Thoracic aorta (tissue), 2 donors: ENCODE measurements around the gene ZNF280A. TPM values are rescaled to one million over a fixed set of nuclear protein-coding genes. Genes with fewer than 3 reads are reported as not detected.

ENCODE experiments used
- ATAC-seq: fragments of 150-250 bp; one replicate; pipeline ENCODE4 v1.8.0; 2017; ENCODE audit warnings: low read depth; ENCODE audit not compliant: insufficient number of reproducible peaks, low FRiP score
- DNase-seq: peaks from one replicate; pipeline ENCODE4 v3.0.0-alpha.2; 2020; ENCODE audit warnings: low spot score
- H3K27ac ChIP-seq, 2 donors: fragments of 200-600 bp; sonication (generic); 1 replicate in 1 of 2; 2 replicates in 1 of 2; pipeline ENCODE4 v1.5.1; 2016; ENCODE audit warnings: mild to moderate bottlenecking in 2 of 2, moderate library complexity in 2 of 2
- H3K27me3 ChIP-seq: fragments of 200-600 bp; sonication (generic); replicated peaks from 2 replicates; pipeline ENCODE4 v1.6.0; 2016; ENCODE audit warnings: mild to moderate bottlenecking; ENCODE audit not compliant: insufficient read depth
- H3K36me3 ChIP-seq: fragments of 200-600 bp; sonication (generic); one replicate; pipeline ENCODE4 v1.5.1; 2016
- H3K4me1 ChIP-seq, 2 donors: fragments of 200-600 bp; sonication (generic); 1 replicate in 1 of 2; 2 replicates in 1 of 2; pipeline versions ENCODE4 v1.5.1 to v1.6.0; 2016; ENCODE audit warnings: low read depth in 2 of 2, mild to moderate bottlenecking in 1 of 2; ENCODE audit not compliant: control insufficient read depth in 1 of 2
- H3K4me3 ChIP-seq: fragments of 200-600 bp; sonication (generic); 2 replicates; pipeline ENCODE4 v1.5.1; 2016; ENCODE audit warnings: mild to moderate bottlenecking
- H3K9me3 ChIP-seq: fragments of 200-600 bp; sonication (generic); 2 replicates; pipeline ENCODE4 v1.5.1; 2016
- CTCF ChIP-seq: fragments of 200-600 bp; sonication (generic); IDR thresholded peaks from one replicate; pipeline ENCODE4 v1.5.1; 2019; ENCODE audit warnings: antibody characterized with exemption
- total RNA-seq, 2 donors: library from RNA; depleted of rRNA; stranded (reverse); fragments of >200 nt; gene quantifications; one replicate each; pipeline versions ENCODE4 v1.1.0 to v1.2.3, GENCODE V29; 2016

The ZNF280A gene
- total RNA-seq, 2 donors from 2014 or later: not detected

GRCh38 chr22:22465094-22465602 lies 54.9 kb downstream of the ZNF280A start:
- DNase-seq (no peak), ATAC-seq (no peak)
- Histone ChIP-seq H3K9me3 (peaks cover 8% of the 10 kb centered on the region), H3K27ac (no peak overlapping the region), H3K4me3 (no peak overlapping the region), H3K36me3 (no peaks in the 10 kb centered on the region), H3K27me3 (peaks cover 5% of the 10 kb centered on the region), H3K4me1 (no peaks in the 10 kb centered on the region)
- no peak for TF ChIP-seq CTCF

GRCh38 chr22:22464541-22465054 lies 55.5 kb downstream of the ZNF280A start:
- Histone ChIP-seq H3K27me3 (peaks cover 5% of the 10 kb centered on the region), H3K4me1 (no peaks in the 10 kb centered on the region), H3K4me3 (no peak overlapping the region), H3K36me3 (no peaks in the 10 kb centered on the region), H3K9me3 (peaks cover 14% of the 10 kb centered on the region), H3K27ac (no peak overlapping the region)
- ATAC-seq (no peak), DNase-seq (no peak)
- TF ChIP-seq CTCF: no peak

GRCh38 chr22:22463855-22464540 lies 56.1 kb downstream of the ZNF280A start:
- Histone ChIP-seq H3K27ac (no peak overlapping the region), H3K36me3 (no peaks in the 10 kb centered on the region), H3K9me3 (peaks cover 15% of the 10 kb centered on the region), H3K4me3 (no peak overlapping the region), H3K27me3 (peaks cover 5% of the 10 kb centered on the region), H3K4me1 (no peaks in the 10 kb centered on the region)
- TF ChIP-seq CTCF: peak; percentile 42
- ATAC-seq (no peak), DNase-seq (no peak)

Other genes with a start within 250 kb of the ZNF280A start
- gene ZNF280B, start 11.5 kb downstream of the ZNF280A start, total RNA-seq: not detected
- gene PRAME, start 39.0 kb upstream of the ZNF280A start, total RNA-seq: not detected
- not detected for gene GGTLC2, start 124.3 kb upstream of the ZNF280A start, total RNA-seq